Gastrocnemius medialis (tissue), 4 donors: ENCODE measurements around the gene OR2B2.

ENCODE experiments used
- CTCF ChIP-seq, 5 experiments: fragments of 450-650 bp in 3 of 5; fragments of 200-600 bp in 2 of 5; sonication (generic) in 2 of 5; IDR thresholded peaks in 4 of 5; conservative IDR thresholded peaks in 1 of 5; 1 replicate in 4 of 5; 2 replicates in 1 of 5; pipeline ENCODE4 v1.5.1; 2016 to 2019; ENCODE audit warnings: antibody characterized with exemption in 5 of 5, mild to moderate bottlenecking in 3 of 5, moderate library complexity in 3 of 5
- POLR2A ChIP-seq, 2 donors: fragments of 450-650 bp; IDR thresholded peaks; one replicate each; pipeline ENCODE4 v1.6.1; 2017; ENCODE audit warnings: antibody characterized with exemption in 2 of 2, mild to moderate bottlenecking in 2 of 2, moderate library complexity in 2 of 2

GRCh38 chr6:27891320-27891875 lies 20.8 kb downstream of the OR2B2 start:
- TF ChIP-seq CTCF (IDR thresholded peaks at IDR 0.05 in 4 of 5, conservative IDR thresholded peaks at IDR 0.05 in 1 of 5): no peak
- TF ChIP-seq POLR2A (IDR thresholded peaks at IDR 0.05): no peak
